HG02642 (cell line): Measurements from ENCODE around the gene ANAPC2.

Experiments used
- ATAC-seq: cut with Tn5 transposase; IDR thresholded peaks from one replicate; pipeline ENCODE4 v1.9.1; 2021; ENCODE audit warnings: mild to moderate bottlenecking; ENCODE audit not compliant: unreplicated experiment, poor library complexity

The ANAPC2 gene

GRCh38 chr9:137165250-137165836 is 23.0 kb downstream of the ANAPC2 start:
- ATAC-seq: no peak

GRCh38 chr9:137164370-137165249 is 23.8 kb downstream of the ANAPC2 start:
- no peak for ATAC-seq

GRCh38 chr9:137163805-137164204 is 24.6 kb downstream of the ANAPC2 start:
- no peak for ATAC-seq

- ATAC-seq: no peak
These were observed 25.0 kb downstream of the ANAPC2 start for GRCh38 chr9:137163365-137163715.

- no peak for ATAC-seq
These were observed 25.6 kb downstream of the ANAPC2 start for GRCh38 chr9:137162505-137163364.

- ATAC-seq: no peak
These were observed 26.5 kb downstream of the ANAPC2 start for GRCh38 chr9:137161558-137162486.

- ATAC-seq: no peak
These were observed 27.4 kb downstream of the ANAPC2 start for GRCh38 chr9:137160716-137161557.

- ATAC-seq: no peak
These were observed 28.3 kb downstream of the ANAPC2 start for GRCh38 chr9:137160054-137160425.

- no peak for ATAC-seq
These were observed 29.0 kb downstream of the ANAPC2 start for GRCh38 chr9:137159105-137160053.

- ATAC-seq: no peak
These were observed 29.7 kb downstream of the ANAPC2 start for GRCh38 chr9:137158625-137159024.

- ATAC-seq: no peak
These were observed 30.5 kb downstream of the ANAPC2 start for GRCh38 chr9:137157618-137158415.

GRCh38 chr9:137156567-137157375 is 31.6 kb downstream of the ANAPC2 start:
- peak; percentile 40 for ATAC-seq

- no peak for ATAC-seq
These were observed 35.4 kb downstream of the ANAPC2 start for GRCh38 chr9:137152844-137153405.

- peak; percentile 49 for ATAC-seq
These were observed 37.5 kb downstream of the ANAPC2 start for GRCh38 chr9:137150617-137151457.

GRCh38 chr9:137149942-137150616 is 38.3 kb downstream of the ANAPC2 start:
- ATAC-seq: peak; percentile 27
